ENCODE measurements around the gene TTBK1. TPM values are rescaled to one million over a fixed set of nuclear protein-coding genes. Genes with fewer than 3 reads are reported as not detected.

Gene TTBK1
- polyA plus RNA-seq, 1 donor from 2014 or later = 4.2 TPM

DNA sequence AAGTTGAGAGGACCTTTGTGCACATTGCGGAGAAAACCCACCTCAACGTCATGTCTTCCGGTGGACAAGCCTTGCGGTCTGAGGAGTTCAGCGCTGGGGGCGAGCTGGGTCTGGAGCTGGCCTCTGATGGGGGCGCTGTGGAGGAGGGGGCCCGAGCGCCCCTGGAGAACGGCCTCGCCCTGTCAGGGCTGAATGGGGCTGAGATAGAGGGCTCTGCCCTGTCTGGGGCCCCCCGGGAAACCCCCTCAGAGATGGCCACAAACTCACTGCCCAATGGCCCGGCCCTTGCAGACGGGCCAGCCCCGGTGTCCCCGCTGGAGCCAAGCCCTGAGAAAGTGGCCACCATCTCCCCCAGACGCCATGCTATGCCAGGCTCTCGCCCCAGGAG, 40.2 kb downstream of the TTBK1 start (continued):
- TF ChIP-seq MXI1 (conservative IDR thresholded peaks at IDR 0.05; ENCODE audit: poor library complexity, severe bottlenecking) = no peak

- Histone ChIP-seq H3K9ac (ENCODE audit: low read length) (no peak overlapping the region), H3K27me3 (ENCODE audit: insufficient read depth, low read depth, low read length) (no peaks in the 10 kb centered on the region), H3F3A (ENCODE audit: insufficient read depth, low read length, poor library complexity, severe bottlenecking) (no peaks in the 10 kb centered on the region), H3K4me3 (ENCODE audit: low read length) (no peak overlapping the region), H3K9me3 (ENCODE audit: low read length) (no peaks in the 10 kb centered on the region), H3K27ac (ENCODE audit: low read length) (no peak overlapping the region), H2AFZ (ENCODE audit: low read depth, low read length) (no peak overlapping the region), H3K36me3 (ENCODE audit: insufficient read depth, low read length) (no peaks in the 10 kb centered on the region), H3K79me2 (replicated peaks; ENCODE audit: insufficient read depth, low read length) (no peaks in the 10 kb centered on the region), H3K4me2 (ENCODE audit: low read length) (no peak overlapping the region), H4K20me1 (ENCODE audit: insufficient read depth) (no peaks in the 10 kb centered on the region), H3K9me2 (ENCODE audit: insufficient read depth, low read length) (no peaks in the 10 kb centered on the region)
- no peak for TF ChIP-seq EZH2 (IDR thresholded peaks at IDR 0.05; ENCODE audit: borderline replicate concordance, insufficient read depth, low read length, poor library complexity, severe bottlenecking)
- TF ChIP-seq EP300 (conservative IDR thresholded peaks at IDR 0.05; ENCODE audit: poor library complexity, severe bottlenecking) = no peak
- TF ChIP-seq POLR2AphosphoS5 (IDR thresholded peaks at IDR 0.05) = no peak
- TF ChIP-seq RAD21 (conservative IDR thresholded peaks at IDR 0.05) = no peak
- TF ChIP-seq MXI1 (conservative IDR thresholded peaks at IDR 0.05; ENCODE audit: poor library complexity, severe bottlenecking) = no peak
Measured at GRCh38 chr6:43283905-43284304, 40.6 kb downstream of the TTBK1 start.

DNA sequence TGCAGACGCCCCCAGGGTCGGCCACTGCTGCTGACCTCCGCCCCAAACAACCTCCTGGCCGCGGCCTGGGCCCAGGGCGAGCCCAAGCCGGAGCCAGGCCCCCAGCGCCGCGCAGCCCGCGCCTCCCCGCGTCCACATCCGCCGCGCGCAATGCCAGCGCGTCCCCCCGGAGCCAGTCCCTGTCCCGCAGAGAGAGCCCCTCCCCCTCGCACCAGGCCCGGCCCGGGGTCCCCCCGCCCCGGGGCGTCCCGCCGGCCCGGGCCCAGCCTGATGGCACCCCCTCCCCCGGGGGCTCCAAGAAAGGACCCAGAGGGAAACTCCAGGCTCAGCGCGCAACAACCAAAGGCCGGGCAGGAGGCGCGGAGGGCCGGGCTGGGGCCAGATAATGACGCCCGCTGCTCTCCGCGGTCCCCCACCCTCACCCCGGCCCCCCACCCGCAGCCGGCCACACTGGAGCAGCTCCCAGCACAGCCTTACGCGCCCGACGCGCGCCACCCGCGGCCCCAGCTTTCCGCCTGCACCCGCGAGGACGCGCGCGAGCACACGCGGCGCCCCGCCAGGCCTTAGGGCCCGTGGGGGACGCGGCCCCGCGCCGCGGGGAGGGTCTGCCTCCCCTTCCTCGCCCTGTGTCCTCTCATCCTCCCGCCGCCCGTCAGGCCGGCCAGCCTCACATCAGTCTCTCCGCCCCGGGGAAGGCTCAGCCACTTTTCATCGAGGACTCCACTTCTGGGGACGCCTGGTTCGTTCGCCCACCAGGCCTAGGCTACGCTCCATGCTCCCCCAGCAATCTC, 41.9 kb downstream of the TTBK1 start:
- Histone ChIP-seq H3K4me2 (ENCODE audit: low read length) (no peak overlapping the region), H3K36me3 (ENCODE audit: insufficient read depth, low read length) (no peaks in the 10 kb centered on the region), H3K9ac (ENCODE audit: low read length) (no peak overlapping the region), H3F3A (ENCODE audit: insufficient read depth, low read length, poor library complexity, severe bottlenecking) (no peaks in the 10 kb centered on the region), H2AFZ (ENCODE audit: low read depth, low read length) (no peak overlapping the region), H4K20me1 (ENCODE audit: insufficient read depth) (no peaks in the 10 kb centered on the region), H3K27ac (ENCODE audit: low read length) (no peak overlapping the region), H3K79me2 (replicated peaks; ENCODE audit: insufficient read depth, low read length) (no peaks in the 10 kb centered on the region), H3K9me3 (ENCODE audit: low read length) (no peaks in the 10 kb centered on the region), H3K4me3 (ENCODE audit: low read length) (no peak overlapping the region), H3K9me2 (ENCODE audit: insufficient read depth, low read length) (no peaks in the 10 kb centered on the region), H3K27me3 (ENCODE audit: insufficient read depth, low read depth, low read length) (no peaks in the 10 kb centered on the region)
- no peak for TF ChIP-seq EZH2 (IDR thresholded peaks at IDR 0.05; ENCODE audit: borderline replicate concordance, insufficient read depth, low read length, poor library complexity, severe bottlenecking)
- no peak for TF ChIP-seq MXI1 (conservative IDR thresholded peaks at IDR 0.05; ENCODE audit: poor library complexity, severe bottlenecking)
- TF ChIP-seq EP300 (conservative IDR thresholded peaks at IDR 0.05; ENCODE audit: poor library complexity, severe bottlenecking) = no peak
- no peak for TF ChIP-seq RAD21 (conservative IDR thresholded peaks at IDR 0.05)
- TF ChIP-seq SMC3 (conservative IDR thresholded peaks at IDR 0.05; ENCODE audit: poor library complexity) = no peak
- no peak for TF ChIP-seq CTCF (IDR thresholded peaks at IDR 0.05; ENCODE audit: poor library complexity, severe bottlenecking)
- TF ChIP-seq POLR2AphosphoS5 (IDR thresholded peaks at IDR 0.05) = no peak
- no peak for TF ChIP-seq TAF1 (IDR thresholded peaks at IDR 0.05; ENCODE audit: low read depth)
- TF ChIP-seq REST (IDR thresholded peaks at IDR 0.05; ENCODE audit: borderline replicate concordance) = no peak

Measured in neural cell (in vitro differentiated cells).